AG10803 (cell line): Measurements from ENCODE around the gene DNMBP.

Experiments used
- DNase-seq: peaks from one replicate; pipeline ENCODE4 v3.0.0; 2010; ENCODE audit warnings: low read depth
- H3K4me3 ChIP-seq: 2 replicates; pipeline ENCODE4 v1.5.1; 2011; ENCODE audit warnings: mild to moderate bottlenecking, low read length, control low read depth
- CTCF ChIP-seq: conservative IDR thresholded peaks from 2 replicates; pipeline ENCODE4 v1.5.1; 2011; ENCODE audit warnings: mild to moderate bottlenecking, low read length, control low read depth, inconsistent platforms

DNMBP gene

DNA sequence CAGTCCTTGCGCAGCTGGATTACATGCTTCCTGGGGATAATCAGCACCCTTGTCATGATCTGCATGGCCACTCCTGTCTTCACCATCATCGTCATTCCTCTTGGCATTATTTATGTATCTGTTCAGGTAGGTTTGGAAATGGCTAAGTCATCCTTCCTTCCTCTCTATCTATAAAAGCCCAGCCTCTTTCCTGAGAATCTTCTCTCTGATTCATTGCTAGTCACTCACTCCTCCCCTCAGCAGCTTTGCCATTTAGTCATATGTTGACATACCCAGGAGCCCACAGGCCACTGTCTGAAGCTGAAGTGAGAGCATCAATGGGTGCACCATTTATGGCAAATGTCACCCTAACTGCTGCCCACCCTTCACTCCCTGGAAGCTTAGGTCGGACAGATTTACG, 175.3 kb downstream of the DNMBP start:
- DNase-seq, result peak; percentile 65
- H3K4me3 ChIP-seq, result no peak overlapping the region
- no peak for TF ChIP-seq CTCF

DNA sequence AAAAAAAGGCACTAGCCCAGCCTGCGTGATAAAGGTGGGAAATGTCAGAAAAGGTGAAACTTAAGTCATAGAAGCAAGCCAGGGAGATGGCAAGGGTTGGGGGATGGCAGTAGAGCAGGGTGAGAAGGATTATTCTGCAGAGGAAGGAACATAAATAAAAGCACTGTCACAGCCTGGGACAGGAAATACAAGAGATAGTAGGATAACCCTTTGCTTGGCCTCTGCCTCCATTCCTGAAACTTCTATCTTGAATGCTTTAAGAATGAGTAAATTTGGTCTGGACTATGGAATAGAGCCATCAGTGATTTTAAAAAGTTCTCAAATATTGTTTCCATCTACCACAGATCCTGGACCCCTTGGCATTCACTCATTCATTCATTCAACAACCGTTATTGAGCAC, 177.3 kb downstream of the DNMBP start:
- no peak overlapping the region for H3K4me3 ChIP-seq
- no peak for TF ChIP-seq CTCF
- DNase-seq, result no peak

DNA sequence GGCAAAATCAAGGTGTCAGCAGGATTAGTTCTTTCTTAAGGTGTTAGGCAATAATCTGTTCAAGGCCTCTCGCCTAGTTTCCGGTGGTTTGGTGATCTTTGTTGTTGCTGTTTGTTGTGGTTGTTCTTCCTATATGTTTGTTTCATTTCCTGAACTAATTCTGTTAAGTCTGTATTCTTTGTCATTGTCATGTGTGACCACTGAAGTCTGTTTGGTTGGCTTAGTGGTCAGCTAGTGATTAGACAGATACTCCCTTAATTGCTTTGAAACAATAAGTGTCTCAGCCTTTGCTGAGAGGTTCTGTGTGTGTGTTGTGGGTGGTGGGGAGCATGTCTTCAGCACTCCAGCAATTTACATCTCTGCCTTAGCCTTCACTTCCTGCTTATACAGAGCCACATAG, 181.3 kb downstream of the DNMBP start:
- no peak overlapping the region for H3K4me3 ChIP-seq
- TF ChIP-seq CTCF, result no peak
- no peak for DNase-seq

DNA sequence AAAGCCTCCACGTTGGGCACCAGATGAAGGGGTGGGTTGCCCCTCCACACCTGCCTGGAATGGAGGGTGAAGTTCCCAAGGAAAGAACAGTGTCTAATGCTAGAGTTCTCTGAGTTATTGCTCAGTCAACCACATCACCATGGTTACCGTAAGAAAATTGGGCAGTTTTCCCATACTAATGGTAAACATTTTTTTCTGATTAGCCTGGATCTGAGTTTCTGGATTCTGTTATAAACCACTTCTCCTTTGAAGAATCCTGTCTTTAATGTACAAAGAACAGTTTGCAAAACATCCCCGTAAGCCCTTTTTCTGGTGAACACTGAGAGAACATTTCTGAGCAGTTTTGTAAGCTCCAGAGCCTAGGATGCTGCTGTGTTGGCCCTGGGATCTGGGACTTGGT, 181.8 kb downstream of the DNMBP start:
- H3K4me3 ChIP-seq, result no peak overlapping the region
- TF ChIP-seq CTCF, result no peak
- no peak for DNase-seq
